NCI-H1092 (cell line): Measurements from ENCODE around the gene CCDC7.
"Not testable (repeated sequence)": the region's sequence is repeated elsewhere in the genome, so short reads cannot be mapped to it uniquely, and the experiment has no call there.

ENCODE experiments used
- DNase-seq: peaks from one replicate; lab custom pipeline; 2025; lab: John Stamatoyannopoulos, UW

Gene CCDC7

DNA sequence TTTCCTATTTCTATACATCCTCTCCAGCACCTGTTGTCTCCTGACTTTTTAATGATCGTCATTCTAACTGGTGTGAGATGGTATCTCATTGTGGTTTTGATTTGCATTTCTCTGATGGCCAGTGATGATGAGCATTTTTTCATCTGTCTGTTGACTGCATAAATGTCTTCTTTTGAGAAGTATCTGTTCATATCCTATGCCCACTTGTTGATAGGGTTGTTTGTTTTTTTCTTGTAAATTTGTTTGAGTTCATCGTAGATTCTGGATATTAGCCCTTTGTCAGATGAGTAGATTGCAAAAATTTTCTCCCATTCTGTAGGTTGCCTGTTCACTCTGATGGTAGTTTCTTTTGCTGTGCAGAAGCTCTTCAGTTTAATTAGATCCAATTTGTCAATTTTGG, 253.7 kb downstream of the CCDC7 start:
- DNase-seq = not testable (repeated sequence)

DNA sequence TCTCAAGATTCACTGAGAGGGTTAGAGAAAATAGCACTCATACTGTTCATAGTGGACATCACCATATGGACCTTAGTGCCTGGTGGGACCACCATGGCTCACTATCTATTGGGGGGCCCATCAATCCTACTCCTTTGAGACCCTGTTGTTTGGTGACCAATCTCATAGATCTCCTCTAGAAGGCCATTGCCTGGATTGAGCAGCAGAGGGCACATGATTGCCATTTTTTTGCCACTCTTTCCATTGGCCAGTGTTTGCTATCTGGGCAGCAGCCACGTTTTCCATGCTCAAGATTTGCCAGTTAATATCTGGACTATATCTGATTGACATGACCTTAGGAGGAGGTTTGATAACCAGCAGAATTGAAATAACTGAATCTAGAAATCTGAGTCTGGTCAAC, 267.6 kb downstream of the CCDC7 start:
- no peak for DNase-seq

DNA sequence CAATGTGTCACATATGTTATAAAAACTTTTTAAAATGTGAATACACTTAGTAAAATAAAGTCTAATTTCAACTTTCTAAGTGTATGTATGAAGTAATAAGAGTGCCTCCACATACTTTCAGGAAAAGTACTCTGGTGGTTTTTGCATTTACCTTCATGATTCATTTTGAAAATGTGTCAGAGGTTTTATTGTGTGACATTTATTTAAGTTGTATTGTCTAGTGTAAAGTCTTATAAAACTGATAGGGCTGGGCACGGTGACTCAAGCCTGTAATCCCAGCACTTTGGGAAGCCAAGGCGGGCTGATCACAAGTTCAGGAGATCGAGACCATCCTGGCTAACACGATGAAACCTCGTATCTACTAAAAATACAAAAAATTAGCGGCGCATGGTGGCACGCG, 285.6 kb downstream of the CCDC7 start:
- DNase-seq = no peak

DNA sequence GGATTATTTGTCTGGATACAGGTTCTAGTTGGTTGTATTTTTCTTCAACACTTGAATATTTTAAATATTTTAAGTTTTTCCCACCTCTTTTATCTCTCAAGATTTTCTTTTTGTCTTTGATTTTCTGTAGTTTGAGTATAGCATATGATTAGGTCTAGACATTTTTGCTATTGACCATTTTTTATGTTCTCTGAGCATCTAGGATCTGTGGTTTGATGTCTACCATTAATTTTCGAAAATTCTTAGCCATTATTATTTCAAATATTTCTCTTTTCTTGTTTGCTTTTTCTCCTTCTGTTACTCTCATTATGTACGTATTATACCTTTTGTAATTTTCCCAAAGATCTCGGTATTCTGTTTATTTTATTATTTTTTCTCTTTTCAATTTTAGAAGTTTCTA, 293.0 kb downstream of the CCDC7 start:
- no peak for DNase-seq

DNA sequence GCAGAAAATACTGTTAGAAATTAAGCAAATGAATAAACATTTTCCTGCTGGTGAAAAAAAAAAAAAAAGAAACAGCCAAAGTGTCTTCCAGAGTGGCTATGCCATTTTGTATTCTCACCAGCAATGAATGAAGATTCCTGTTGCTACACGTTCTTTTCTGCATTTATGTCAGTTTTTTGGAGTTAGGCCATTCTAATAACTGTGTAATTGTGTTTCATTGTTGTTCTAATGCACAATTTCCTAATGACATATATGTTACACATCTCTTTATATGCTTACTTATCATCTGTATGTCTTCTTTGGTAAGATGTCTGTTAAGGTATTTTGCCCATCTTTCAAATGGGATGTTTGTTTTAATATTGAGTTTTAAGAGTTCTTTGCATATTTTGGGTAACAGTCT, 298.4 kb downstream of the CCDC7 start:
- DNase-seq = no peak

DNA sequence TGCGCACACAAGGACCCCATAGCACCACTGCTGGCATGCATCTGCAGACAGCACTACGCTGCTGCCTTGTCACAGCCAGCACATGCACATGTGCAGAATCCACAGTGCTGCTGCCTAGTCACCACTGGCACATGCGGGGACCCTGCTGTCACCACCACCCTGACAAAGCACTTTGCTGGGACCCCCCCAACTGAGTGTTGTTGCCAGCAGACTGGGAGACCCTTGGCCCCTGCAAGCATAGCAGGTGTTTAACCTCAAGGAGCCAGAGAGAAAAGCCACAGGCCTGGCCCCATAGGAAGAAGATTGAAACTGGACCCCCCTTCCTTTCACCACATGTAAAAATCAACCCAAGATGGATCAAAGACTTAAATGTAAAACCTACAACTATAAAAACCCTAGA, 300.9 kb downstream of the CCDC7 start:
- no peak for DNase-seq

DNA sequence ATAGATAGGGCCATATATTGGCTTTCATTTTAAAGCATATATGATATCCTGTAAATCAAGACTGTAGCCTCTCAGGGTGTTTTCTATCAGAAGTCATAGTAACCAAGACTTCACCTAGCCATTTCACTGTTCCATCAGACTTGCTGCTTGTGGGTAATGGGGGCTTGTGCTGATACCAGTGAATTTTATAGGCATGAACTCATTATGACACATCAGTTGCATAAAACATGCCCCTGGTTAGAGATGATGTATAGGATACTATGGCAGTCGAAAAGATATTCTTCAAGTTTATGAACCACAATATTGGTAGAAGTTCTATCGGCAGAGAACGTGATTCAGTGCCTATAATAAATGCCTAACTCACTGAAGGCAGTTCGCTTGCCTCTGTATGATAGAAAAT, 305.6 kb downstream of the CCDC7 start:
- no peak for DNase-seq

DNA sequence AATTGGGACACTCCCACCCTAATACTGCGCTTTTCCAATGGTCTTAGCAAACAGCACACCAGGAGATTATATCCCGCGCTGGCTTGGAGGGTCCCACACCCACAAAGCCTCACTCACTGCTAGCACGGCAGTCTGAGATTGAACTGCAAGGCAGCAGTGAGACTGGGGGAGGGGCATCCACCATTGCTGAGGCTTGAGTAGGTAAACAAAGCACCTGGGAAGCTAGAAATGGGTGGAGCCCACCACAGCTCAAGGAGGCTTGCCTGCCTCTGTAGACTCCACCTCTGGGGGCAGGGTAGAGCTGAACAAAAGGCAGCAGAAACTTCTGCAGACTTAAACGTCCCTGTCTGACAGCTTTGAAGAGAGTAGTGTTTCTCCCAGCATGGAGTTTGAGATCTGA, 309.0 kb downstream of the CCDC7 start:
- not testable (repeated sequence) for DNase-seq

DNA sequence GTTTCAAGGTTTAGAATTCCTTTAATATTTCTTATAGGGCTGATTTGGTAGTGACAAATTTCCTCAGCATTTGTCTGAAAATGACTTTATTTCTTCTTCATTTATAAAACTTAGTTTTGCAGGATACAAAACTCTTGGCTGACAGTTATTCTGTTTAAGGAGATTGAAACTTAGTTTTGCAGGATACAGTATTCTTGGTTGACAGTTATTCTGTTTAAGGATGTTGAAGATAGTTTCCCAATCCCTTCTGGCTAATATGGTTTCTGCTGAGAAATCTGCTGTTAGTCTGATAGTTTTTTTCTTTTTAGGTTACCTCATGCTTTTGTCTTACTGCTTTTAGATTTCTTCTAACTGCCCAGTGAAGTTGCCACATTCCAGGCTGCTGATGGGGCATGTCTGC, 325.3 kb downstream of the CCDC7 start:
- DNase-seq = no peak

DNA sequence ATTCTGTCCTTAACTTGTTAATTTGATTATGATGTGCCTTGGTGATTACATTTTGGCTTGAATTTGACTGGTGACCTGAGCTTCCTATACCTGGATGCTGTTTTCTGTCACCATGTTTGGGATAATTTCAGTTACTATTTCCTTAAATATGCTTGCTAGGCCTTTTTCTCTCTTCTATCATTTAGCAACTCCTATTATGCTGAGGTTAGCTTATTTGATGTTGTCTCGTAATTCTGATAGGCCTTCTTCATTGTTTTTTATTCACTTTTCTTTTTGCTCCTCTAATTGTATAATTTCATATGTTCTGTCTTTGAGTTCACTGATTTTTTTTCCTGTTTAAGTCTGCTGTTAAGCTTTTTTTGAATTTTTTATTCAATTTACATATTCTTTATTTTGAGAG, 327.2 kb downstream of the CCDC7 start:
- DNase-seq = no peak

DNA sequence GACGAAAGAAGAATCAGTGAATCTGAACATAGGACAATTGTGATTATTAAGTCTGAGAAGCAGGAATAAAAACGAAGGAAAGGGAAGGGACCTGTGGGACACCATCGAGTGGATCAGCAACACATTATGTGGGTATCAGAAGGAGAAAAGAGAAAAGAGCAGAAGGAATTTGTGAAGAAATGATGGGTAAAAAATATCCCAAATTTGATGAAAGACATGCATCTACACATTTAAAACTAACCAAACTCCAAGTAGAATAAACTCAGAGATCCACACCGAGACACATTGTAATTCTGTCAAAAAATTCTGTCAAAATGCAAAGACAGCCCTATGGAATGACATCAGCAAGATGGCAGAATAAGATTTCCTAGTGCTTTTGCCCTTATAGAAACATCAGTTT, 341.0 kb downstream of the CCDC7 start:
- DNase-seq = no peak

DNA sequence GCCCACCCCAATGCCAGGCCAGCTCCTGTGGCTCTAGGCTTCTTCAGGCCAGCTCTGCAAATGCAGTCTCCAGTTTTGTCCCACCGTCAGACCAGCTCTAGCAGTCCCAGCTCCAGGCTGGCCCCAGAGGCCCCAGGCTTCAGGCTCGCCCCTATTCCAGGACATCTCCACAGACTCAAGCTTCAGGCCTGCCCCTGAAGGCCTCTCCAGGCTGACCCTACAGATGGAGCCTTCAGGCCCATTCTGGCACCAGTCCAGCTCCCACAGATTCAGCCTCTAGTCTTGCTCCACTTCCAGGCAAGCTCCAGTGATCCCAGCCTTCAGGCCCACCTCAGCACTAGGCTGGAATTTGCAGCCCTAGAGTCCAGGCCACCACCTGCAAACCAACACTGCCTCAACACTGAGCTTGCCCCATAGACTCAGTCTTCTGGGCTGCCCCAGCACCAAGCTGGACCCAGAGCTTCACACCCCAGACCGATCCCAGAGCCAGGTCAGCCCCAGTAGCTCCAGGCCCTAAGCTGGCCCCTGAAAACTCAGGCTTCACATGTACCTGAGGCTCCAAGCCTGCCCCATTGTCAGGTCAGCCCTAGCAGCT, 341.8 kb downstream of the CCDC7 start:
- no peak for DNase-seq

DNA sequence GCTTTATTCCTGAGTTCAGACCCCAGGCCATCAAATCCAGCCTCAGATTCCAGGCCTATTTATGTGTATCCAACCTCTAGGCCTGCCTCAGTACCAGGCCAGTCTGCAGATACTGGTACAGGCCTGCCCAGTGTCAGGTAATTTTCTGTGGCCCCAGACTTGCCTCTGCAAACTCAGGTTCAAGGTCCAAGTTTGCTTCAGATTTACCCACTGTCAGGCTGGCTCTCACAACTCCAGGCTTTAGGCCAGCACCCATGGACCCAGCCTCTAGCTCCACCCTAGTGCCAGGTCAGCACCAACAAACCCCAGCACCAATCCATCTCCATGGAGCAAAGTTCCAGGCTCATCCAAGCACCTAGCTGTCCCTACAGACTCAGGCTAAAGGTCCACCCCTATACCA, 342.4 kb downstream of the CCDC7 start:
- no peak for DNase-seq

DNA sequence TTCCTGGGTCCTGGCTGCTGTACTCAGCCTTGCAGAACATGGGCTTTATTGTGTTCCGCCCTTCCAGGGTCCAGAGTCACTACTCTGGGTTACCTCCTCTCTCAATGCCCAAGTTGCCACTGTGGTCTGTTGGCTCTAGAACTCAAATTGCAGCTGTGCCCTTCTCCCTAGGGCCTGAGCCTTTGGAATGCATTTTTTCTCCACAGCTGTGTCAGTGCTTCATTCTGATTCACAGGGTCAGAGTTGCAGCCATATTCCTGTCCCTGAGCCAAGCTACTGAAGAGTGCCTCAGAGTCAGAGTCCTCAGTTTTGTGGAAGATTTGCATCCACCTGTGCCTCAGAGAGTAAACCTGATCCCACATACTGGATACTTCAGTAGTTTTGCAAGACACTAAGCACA, 344.5 kb downstream of the CCDC7 start:
- DNase-seq = no peak

DNA sequence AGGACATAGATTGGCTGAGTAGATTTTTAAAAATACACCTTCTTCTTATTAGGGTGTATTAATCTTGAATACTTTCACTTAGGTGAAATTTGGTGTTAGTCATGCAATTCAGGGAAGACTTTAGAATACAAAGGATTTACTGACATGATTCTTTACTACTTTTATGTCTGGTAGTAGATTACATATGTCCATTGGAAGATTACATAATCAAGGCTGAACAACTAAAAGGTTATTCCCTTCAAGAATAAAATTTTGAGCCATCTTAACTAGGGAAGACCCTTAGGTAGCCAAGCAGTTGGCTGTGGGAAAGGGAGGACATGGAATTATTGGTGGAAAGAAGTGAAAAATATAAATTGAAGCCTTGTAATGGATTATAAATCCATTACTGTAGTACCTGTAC, 347.1 kb downstream of the CCDC7 start:
- DNase-seq = no peak

DNA sequence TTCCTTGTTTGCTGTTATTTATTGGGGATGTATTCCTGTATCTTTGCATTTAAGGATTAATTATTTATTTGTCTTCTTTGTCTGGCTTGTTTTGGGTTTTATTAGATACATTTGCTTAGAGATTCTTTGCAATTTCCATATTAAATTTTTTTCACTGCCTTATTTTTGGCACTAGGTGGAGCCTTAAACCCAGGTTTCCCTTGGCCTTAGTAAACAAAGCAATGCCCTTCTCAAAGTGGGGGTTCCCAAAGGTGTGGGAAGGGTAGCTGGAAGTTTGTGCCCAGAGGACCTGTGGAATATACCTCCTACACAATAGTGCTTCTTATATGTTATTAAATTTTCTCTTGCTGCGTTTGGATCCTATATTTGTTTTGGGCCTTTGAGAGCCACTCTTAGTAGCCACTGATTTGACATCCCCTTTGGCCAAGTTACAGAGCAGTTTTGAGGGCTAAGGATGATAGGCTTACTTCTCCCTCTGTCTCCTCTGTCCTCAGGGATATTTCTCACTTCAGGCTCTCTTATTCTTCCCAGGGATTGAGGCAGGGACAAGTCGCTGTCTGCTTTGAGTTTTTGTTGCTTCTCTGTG, 349.8 kb downstream of the CCDC7 start:
- no peak for DNase-seq

DNA sequence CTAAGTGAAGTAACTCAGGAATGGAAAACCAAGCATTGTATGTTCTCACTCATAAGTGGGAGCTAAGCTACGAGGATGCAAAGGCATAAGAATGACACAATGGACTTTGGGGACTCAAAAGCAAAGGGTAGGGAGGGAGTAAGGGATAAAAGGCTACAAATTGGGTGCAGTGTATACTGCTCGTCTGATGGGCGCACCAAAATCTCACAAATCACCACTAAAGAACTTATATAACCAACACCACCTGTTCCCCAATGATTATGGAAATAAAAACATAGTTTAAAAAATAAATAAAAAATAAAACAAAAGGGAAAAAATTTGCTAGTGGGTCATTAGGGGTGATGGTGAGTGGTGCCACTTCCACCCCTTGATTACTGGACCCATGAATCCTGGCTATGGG, 351.5 kb downstream of the CCDC7 start:
- DNase-seq = not testable (repeated sequence)

DNA sequence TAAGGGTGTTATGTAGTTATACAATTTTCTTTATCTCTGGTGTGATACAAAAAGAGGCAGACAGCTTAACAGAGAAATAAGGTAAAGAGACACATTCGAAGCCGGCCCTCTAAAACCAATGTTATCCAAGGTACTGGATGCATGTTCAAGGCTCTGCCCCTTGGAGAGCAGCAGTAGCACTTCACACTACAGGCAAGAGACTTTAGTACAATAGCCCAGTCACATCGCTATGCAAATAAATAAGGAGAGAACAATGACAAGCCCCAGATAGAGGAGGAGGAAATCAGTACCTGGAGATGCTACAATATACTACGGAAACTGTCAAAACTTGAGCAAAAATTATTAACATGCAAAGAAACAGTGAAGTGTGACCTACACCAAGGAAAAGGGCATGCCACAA, 401.0 kb downstream of the CCDC7 start:
- no peak for DNase-seq

DNA sequence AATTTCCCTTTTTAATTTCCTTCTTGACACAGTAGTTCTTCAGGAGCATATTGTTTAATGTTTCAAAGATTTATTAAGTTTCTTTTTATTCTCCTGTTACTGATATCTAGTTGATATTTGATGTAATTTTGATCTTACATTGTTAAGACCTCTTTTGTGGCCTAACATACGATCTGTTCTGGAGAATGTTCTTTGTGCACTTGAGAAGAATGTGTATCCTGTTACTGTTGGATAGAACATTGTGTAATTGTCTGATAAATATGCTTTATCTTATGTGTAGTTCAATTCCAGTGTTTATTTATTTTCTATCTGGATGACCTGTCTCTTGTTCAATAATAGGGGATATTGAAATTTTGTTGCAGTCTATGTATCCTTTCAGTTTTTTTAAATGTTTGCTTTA, 405.4 kb downstream of the CCDC7 start:
- DNase-seq = no peak

DNA sequence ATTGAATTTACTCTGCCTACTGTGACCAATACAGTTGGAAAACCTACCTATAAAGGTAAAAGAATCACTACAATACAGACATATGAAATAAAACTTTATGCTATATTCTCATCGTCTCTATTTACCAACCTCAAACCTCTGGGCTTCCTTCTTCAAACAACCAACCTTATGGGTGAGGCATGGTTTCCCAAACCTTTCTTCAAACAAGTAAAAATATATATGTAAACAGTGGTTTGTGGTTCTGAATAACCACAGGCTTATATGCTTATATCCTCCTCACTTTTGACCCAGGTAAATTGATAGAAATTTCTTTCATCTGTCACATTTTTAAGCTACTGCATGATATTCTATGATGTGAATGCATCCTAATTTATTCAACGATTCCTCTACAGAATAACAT, 408.5 kb downstream of the CCDC7 start:
- DNase-seq = no peak

DNA sequence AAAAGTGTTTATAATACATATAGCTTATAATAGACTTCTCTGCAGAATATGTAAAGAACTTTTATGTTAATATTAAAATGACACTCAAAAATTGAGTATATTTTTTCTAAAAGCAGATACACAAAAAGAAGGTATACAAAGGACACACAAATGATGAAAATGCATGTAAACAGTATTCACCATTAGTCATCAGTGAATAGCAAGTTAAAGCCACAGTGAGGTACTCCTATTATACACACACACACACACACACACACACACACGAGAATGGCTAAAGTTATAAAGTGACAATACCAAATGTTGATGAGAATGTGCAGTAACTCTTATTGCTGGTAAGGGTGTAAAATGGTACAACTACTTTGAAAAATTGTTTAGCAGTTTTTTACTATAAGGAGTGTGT, 419.2 kb downstream of the CCDC7 start:
- no peak for DNase-seq

DNA sequence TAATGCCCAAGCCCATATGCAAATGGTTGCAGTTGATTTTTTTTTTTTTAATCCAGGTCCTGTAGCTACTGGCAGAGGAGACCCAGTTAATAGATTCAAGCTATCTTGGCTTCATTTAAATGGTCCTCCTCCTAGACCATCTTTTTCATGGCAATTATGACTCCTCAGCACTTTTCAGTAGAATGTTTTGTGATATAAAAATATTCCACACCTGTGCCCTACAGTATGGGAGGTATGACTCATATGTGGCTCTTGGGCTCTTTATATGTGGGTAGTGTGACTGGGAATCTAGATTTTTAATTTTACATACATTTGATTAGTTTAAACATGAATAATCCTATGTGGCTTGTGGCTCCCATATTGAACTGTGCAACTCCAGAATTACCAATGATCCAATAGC, 432.0 kb downstream of the CCDC7 start:
- no peak for DNase-seq

DNA sequence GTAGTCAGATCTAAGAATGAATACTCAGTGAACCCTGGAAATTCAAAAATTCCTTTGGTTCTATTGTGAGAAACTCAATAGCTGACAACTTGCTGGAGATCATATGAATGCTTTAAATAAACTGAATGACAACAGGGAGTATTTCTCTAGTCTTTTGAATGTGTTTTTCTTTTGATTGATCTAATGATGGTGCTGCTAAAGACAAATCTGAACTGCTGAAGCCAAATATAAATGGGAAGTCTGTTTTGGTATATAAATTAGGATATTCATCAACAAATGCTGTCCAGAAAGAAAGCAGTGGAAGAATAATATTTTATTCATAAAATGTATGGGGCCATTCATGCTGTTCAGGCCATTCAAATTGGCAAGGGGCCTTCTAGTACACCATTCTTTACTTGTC, 432.7 kb downstream of the CCDC7 start:
- DNase-seq = no peak

DNA sequence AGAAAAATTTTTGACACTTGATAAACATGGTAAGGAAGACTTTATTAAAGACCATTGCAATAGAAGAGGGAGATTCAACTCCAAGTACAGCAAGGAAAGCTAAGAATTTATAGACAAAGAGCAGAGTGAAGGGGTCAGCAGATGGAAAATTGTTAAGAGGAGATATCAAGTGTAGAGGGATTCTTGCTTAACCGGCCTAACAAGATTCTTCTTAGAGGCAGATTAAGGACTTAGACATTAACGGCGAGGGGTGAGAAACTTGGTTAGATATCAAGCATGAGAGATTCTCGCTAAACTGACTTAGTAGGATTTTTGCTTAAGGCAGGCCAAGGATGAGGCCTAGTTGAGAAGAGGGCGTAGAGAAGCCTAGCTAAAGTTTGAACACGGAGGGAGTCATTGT, 436.1 kb downstream of the CCDC7 start:
- DNase-seq = no peak

DNA sequence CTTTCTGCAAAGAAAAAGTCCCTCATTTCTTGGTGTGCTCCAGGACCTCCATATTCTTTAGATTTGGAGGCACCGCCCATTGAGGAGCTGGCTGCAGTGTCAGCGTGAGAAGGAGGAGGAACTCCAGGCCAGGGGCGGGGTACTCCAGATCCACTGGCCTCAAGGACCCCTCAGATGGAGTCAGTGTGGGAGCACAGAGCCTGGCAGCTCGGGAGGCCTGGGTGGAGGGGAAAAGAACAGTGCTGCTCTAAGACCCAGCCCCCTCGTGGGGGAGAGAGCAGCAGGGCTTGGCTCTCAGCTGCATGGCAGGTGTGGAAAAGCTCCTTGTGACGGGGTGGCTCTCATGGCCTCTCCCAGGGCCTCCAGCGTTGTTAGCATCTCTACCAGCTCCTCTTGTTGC, 441.5 kb downstream of the CCDC7 start:
- no peak for DNase-seq
